HG02840 (cell line): ENCODE results near the gene CCDC18.
"Not testable (repeated sequence)": the region's sequence is repeated elsewhere in the genome, so short reads cannot be mapped to it uniquely, and the experiment has no call there.

ENCODE experiments used
- ATAC-seq: cut with Tn5 transposase; IDR thresholded peaks from one replicate; pipeline ENCODE4 v1.9.1; 2021; ENCODE audit warnings: mild to moderate bottlenecking, moderate library complexity, moderate number of reproducible peaks; ENCODE audit not compliant: unreplicated experiment, low FRiP score

The CCDC18 gene, protein sequence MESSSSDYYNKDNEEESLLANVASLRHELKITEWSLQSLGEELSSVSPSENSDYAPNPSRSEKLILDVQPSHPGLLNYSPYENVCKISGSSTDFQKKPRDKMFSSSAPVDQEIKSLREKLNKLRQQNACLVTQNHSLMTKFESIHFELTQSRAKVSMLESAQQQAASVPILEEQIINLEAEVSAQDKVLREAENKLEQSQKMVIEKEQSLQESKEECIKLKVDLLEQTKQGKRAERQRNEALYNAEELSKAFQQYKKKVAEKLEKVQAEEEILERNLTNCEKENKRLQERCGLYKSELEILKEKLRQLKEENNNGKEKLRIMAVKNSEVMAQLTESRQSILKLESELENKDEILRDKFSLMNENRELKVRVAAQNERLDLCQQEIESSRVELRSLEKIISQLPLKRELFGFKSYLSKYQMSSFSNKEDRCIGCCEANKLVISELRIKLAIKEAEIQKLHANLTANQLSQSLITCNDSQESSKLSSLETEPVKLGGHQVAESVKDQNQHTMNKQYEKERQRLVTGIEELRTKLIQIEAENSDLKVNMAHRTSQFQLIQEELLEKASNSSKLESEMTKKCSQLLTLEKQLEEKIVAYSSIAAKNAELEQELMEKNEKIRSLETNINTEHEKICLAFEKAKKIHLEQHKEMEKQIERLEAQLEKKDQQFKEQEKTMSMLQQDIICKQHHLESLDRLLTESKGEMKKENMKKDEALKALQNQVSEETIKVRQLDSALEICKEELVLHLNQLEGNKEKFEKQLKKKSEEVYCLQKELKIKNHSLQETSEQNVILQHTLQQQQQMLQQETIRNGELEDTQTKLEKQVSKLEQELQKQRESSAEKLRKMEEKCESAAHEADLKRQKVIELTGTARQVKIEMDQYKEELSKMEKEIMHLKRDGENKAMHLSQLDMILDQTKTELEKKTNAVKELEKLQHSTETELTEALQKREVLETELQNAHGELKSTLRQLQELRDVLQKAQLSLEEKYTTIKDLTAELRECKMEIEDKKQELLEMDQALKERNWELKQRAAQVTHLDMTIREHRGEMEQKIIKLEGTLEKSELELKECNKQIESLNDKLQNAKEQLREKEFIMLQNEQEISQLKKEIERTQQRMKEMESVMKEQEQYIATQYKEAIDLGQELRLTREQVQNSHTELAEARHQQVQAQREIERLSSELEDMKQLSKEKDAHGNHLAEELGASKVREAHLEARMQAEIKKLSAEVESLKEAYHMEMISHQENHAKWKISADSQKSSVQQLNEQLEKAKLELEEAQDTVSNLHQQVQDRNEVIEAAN (N-terminal part only)

GRCh38 chr1:93180723-93181613 is at the start of gene CCDC18:
Gene CCDC18 (plus strand): TSS chr1:93180724. CDS start chr1:93183362, 2,638 bp downstream.
- peak; percentile 5 for ATAC-seq

GRCh38 chr1:93132638-93133037 is 47.9 kb upstream of the CCDC18 start:
- ATAC-seq: no peak

- no peak for ATAC-seq
Measured at GRCh38 chr1:93136445-93136844, 44.1 kb upstream of the CCDC18 start.

GRCh38 chr1:93137604-93138292 is 42.8 kb upstream of the CCDC18 start:
- ATAC-seq: no peak

- ATAC-seq: no peak
Measured at GRCh38 chr1:93140106-93140505, 40.4 kb upstream of the CCDC18 start.

GRCh38 chr1:93142161-93142560 is 38.4 kb upstream of the CCDC18 start:
- no peak for ATAC-seq

DNA sequence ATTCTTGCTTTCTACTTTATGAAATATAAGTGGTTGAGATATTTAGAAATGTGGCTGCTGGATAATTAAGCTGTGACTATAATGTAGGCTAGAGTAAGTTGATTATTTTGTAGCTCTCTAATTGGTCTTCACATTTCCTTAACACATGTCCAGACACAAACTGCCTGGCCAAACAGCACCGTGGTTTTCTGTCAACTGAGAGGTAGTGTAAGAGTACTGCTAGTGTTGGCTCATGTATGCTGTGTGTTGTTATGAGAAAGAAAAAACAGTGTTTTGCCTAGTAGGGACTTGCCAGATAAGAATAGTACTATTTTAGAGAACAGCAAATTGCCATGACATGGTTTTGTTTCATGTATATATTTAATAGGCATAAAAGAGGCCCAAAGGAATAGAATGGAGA is 37.4 kb upstream of the CCDC18 start:
- no peak for ATAC-seq

DNA sequence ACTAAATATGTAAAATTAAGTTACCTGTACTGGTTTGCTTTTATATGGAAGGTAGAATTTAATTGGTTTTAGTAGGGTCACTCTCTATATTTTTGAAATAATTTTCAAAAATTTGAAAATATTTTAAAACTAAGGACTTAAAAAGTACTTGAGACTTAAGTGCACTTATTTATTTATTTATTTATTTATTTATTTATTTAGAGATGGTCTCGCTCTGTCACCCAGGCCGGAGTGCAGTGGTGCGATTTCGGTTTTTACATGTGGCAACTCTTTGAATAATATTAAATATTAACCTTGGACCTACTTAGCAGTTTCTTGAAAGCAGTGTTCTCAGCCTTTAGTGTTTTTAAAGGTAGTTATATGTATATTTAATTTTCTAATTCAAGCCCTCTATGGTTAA is 36.8 kb upstream of the CCDC18 start:
- no peak for ATAC-seq

DNA sequence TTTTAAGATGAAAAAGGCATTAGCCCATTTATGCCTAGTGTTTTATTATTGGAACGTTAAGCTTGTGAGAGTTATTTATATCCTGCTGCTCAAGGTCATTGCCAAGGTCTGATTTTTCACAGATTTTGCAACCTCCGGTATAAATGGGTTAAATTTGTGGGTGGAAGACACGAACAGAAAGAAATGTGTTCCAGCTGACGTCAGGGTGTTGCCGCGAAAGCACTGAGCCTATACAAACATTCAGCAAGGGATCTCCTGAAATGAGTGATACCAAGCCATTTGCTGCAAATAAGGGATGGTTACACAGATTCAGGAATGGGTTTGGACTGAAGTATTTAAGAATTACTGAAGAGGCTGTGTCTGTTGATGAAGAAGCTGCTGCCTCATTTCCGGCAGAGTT is 32.5 kb upstream of the CCDC18 start:
- ATAC-seq: no peak

- ATAC-seq: no peak
Measured at GRCh38 chr1:93150729-93151128, 29.8 kb upstream of the CCDC18 start.

- no peak for ATAC-seq
Measured at GRCh38 chr1:93151474-93151873, 29.1 kb upstream of the CCDC18 start.

- no peak for ATAC-seq
Measured at GRCh38 chr1:93152835-93153234, 27.7 kb upstream of the CCDC18 start.

DNA sequence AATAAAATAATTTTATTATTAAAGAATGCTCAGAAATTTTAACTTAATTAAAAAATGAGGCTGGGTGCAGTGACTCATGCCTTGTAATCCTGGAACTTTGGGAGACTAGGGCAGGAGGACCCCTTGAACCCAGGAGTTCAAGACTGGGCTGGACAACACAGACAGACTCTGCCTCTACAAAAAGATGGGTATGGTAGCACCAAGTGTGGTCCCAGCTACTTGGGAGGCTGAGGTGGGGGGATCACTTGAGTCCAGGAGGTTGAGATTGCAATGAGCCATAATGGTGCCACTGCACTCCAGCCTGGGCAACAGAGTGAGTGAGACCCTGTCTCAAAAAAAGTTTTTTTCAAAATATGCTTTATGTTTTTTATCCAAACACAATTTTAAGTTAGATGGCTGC is 25.6 kb upstream of the CCDC18 start:
- no peak for ATAC-seq

DNA sequence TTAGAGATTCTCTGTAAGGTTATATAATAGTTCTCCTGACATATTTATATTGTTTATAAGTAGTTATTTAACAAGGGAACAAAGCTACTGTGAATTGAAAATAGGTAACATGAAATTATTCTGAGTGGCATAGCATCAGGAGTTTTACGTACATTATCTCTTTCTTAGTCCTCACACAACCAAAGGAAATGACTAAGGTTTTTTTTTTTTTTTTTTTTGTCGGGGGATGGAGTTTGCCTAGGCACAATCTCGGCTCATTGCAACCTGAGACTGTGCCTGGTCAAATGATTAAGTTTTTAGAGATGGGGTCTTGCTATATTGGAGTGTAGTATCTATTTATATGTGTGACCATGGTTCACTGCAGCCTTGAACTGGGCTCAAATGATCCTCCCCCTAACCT is 25.2 kb upstream of the CCDC18 start:
- no peak for ATAC-seq

DNA sequence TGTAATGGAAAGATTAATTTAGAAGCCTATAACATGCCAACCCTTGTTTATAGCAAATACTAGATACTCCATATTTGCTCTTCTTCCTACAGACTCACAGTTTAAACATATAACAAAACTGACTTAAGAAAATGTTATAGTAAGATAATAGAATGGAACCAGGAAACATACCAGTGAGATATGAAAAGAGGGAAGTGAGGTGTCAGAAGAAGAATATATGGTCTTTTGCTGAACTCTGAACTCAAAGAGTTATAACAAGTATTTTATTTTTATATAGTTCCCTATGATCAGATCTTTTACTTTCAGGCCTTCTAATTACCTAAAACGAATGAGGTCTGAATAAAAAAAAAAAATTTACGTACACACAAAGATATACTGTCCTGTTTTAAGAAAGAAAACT is 21.2 kb upstream of the CCDC18 start:
- ATAC-seq: no peak

DNA sequence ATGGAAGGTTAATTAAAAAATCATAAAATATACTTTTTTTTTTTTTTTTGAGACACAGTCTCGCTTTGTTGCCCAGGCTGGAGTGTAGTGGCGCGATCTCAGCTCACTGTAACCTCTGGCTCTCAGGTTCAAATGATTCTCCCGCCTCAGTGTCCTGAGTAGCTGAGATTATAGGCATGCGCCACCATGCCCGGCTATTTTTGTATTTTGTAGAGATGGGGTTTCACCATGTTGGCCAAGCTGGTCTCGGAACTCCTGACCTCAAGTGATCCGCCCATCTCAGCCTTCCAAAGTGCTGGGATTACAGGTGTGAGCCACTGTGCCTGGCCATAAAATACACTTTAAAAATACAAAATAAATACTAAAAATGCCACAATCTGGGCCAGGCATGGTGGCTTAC is 17.2 kb upstream of the CCDC18 start:
- ATAC-seq: not testable (repeated sequence)

DNA sequence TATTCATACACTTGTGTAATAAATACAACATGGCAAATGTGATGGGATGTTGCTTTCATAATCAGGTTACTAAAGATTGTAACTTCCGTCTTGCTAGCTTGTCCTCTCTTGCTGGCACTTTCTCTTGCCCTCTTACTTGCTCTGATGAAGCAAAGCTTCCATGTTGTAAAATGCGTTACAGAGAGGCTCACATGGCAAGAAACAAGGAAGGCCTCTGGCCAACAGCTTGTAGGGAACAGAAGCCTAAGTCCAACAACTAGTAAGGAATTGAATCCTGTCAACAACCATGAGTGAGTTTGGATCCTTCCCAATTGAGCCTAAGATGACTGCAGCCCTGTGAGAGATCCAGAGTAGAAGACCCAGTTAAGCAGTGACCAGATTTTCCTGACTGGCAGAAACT is 15.7 kb upstream of the CCDC18 start:
- ATAC-seq: no peak

DNA sequence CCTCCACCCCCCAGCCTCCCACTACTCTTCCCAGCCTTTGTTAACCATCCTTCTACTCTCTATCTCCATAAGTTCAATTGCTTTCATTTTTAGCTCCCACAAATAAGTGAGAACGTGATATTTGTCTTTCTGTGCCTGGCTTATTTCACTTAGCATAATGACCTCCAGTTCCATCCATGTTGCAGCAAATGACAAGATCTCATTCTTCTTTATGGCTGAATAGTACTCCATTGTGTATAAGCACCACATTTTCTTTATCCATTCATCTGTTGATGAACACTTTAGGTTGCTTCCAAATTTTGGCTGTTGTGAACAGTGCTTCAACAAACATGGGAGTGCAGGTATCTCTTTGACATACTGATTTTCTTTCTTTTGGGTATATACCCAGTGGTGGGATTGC is 14.6 kb upstream of the CCDC18 start:
- ATAC-seq: not testable (repeated sequence)

GRCh38 chr1:93167006-93167405 is 13.5 kb upstream of the CCDC18 start:
- ATAC-seq: no peak
